HEK293T (cell line): ENCODE data around the gene PSAPL1.
A peak's percentile ranks its signal among the peaks of the same experiment; 100 is the strongest.

Experiments
- CTCF ChIA-PET: fragments of 350-600 bp; formaldehyde crosslinking; extraction: SDS; loops from one replicate; lab custom pipeline; 2021; ENCODE audit warnings: antibody characterized with exemption, inconsistent platforms; lab: Yijun Ruan, JAX
- POLR2A ChIA-PET: fragments of 350-600 bp; formaldehyde crosslinking; extraction: SDS; loops from one replicate; lab custom pipeline; 2020; ENCODE audit warnings: antibody characterized with exemption, inconsistent platforms; lab: Yijun Ruan, JAX
- DNase-seq: peaks from one replicate; pipeline ENCODE4 v3.0.0; 2012; ENCODE audit warnings: mixed read lengths; ENCODE audit errors: extremely low spot score
- ARNT ChIP-seq: fragments of 450-650 bp; IDR thresholded peaks from 2 replicates; pipeline ENCODE4 v1.6.1; 2017; ENCODE audit warnings: mild to moderate bottlenecking
- BHLHE40 ChIP-seq: fragments of 450-650 bp; IDR thresholded peaks from 2 replicates; pipeline ENCODE4 v1.6.1; 2016; ENCODE audit warnings: mild to moderate bottlenecking, moderate library complexity, borderline replicate concordance
- CTBP1 ChIP-seq: fragments of 450-650 bp; IDR thresholded peaks from 2 replicates; pipeline ENCODE4 v1.6.1; 2016; ENCODE audit warnings: borderline replicate concordance
- ELF4 ChIP-seq: fragments of 450-650 bp; IDR thresholded peaks from 2 replicates; pipeline ENCODE4 v1.6.1; 2017; ENCODE audit warnings: antibody characterized with exemption
- FOXA1 ChIP-seq: fragments of 450-650 bp; IDR thresholded peaks from 2 replicates; pipeline ENCODE4 v1.6.1; 2016; ENCODE audit warnings: mild to moderate bottlenecking
- FOXK2 ChIP-seq: fragments of 450-650 bp; IDR thresholded peaks from 2 replicates; pipeline ENCODE4 v1.6.1; 2016; ENCODE audit warnings: mild to moderate bottlenecking
- FOXM1 ChIP-seq: fragments of 450-650 bp; IDR thresholded peaks from 2 replicates; pipeline ENCODE4 v1.6.1; 2017; ENCODE audit warnings: mild to moderate bottlenecking, borderline replicate concordance
- HDGF ChIP-seq: fragments of 450-650 bp; IDR thresholded peaks from 2 replicates; pipeline ENCODE4 v1.6.1; 2017; ENCODE audit warnings: antibody characterized with exemption, borderline replicate concordance
- L3MBTL2 ChIP-seq: fragments of 450-650 bp; conservative IDR thresholded peaks from 2 replicates; pipeline ENCODE4 v1.6.1; 2016; ENCODE audit warnings: mild to moderate bottlenecking
- LEF1 ChIP-seq: fragments of 450-650 bp; IDR thresholded peaks from 2 replicates; pipeline ENCODE4 v1.6.1; 2017; ENCODE audit warnings: mild to moderate bottlenecking, borderline replicate concordance
- NFRKB ChIP-seq: fragments of 450-650 bp; IDR thresholded peaks from 2 replicates; pipeline ENCODE4 v1.6.1; 2016; ENCODE audit warnings: mild to moderate bottlenecking, moderate library complexity
- PKNOX1 ChIP-seq: fragments of 450-650 bp; IDR thresholded peaks from 2 replicates; pipeline ENCODE4 v1.6.1; 2016
- SP1 ChIP-seq: fragments of 450-650 bp; IDR thresholded peaks from 2 replicates; pipeline ENCODE4 v1.6.1; 2017
- SUZ12 ChIP-seq: fragments of 450-650 bp; IDR thresholded peaks from 2 replicates; pipeline ENCODE4 v1.6.1; 2016; ENCODE audit warnings: mild to moderate bottlenecking
- TARDBP ChIP-seq: fragments of 450-650 bp; IDR thresholded peaks from 2 replicates; pipeline ENCODE4 v1.6.1; 2016
- ZNF384 ChIP-seq: fragments of 450-650 bp; IDR thresholded peaks from 2 replicates; pipeline ENCODE4 v1.6.1; 2016

PSAPL1 gene

GRCh38 chr4:7434766-7435150, at the start of gene PSAPL1:
Gene PSAPL1 (minus strand): TSS chr4:7434930. CDS start chr4:7434879, 51 bp downstream.
- ChIA-PET CTCF (no interaction called here), POLR2A (no interaction called here)
- DNase-seq = peak; percentile 60
- no peak for TF ChIP-seq LEF1
- TF ChIP-seq L3MBTL2 = no peak
- TF ChIP-seq BHLHE40 = no peak
- no peak for TF ChIP-seq CTBP1
- no peak for TF ChIP-seq ZNF384
- TF ChIP-seq ARNT = no peak

- TF ChIP-seq NFRKB (no peak), FOXA1 (no peak), TARDBP (no peak)
- ChIA-PET POLR2A (no interaction called here), CTCF (no interaction called here)
- DNase-seq = no peak
These were observed 46.5 kb upstream of the PSAPL1 start for GRCh38 chr4:7481227-7481626.

- ChIA-PET POLR2A (no interaction called here), CTCF (no interaction called here)
- TF ChIP-seq CTBP1 = no peak
- TF ChIP-seq L3MBTL2 = no peak
- no peak for TF ChIP-seq SUZ12
- TF ChIP-seq BHLHE40 = no peak
- no peak for TF ChIP-seq TARDBP
- no peak for TF ChIP-seq FOXK2
- TF ChIP-seq ELF4 = no peak
- no peak for TF ChIP-seq LEF1
These were observed 45.7 kb upstream of the PSAPL1 start for GRCh38 chr4:7480423-7480822.

GRCh38 chr4:7478665-7479064, 43.9 kb upstream of the PSAPL1 start:
- TF ChIP-seq TARDBP = no peak
- TF ChIP-seq HDGF = no peak
- TF ChIP-seq BHLHE40 = no peak
- TF ChIP-seq PKNOX1 = no peak
- no peak for TF ChIP-seq ARNT
- TF ChIP-seq ELF4 = no peak
- no peak for TF ChIP-seq L3MBTL2
- no peak for DNase-seq
- ChIA-PET POLR2A (no interaction called here), CTCF (no interaction called here)

More at GRCh38 chr4:7480423-7480822, 45.7 kb upstream of the PSAPL1 start:
- DNase-seq = no peak

GRCh38 chr4:7477695-7478094, 43.0 kb upstream of the PSAPL1 start:
- ChIA-PET POLR2A (no interaction called here), CTCF (no interaction called here)
- TF ChIP-seq ARNT (no peak), BHLHE40 (no peak), HDGF (no peak), ELF4 (no peak), ZNF384 (no peak), CTBP1 (no peak), FOXM1 (no peak), NFRKB (no peak), TARDBP (no peak), SUZ12 (no peak)
- DNase-seq = no peak

DNA sequence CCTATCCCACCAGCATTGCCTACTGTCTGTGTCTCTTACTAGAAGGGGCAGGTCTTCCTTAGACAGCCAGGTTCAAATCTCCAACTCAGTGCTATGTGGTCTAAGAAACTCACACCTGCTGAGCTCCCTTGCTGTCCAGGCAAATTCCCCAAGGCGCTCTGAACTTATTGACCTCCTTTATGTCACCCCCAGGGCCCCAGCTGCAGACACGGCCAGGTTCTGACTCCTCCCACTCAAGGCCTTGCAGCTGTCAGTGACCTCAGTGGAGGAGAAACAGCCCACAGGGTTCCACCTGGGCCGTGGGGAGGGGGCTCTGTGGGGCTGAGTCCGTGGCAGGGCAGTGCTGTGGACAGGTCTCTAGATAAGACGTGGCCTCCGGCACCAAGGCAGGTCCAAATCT, 42.1 kb upstream of the PSAPL1 start:
- POLR2A ChIA-PET = no interaction called here
- no peak for DNase-seq
- TF ChIP-seq NFRKB = no peak
- TF ChIP-seq LEF1 = no peak
- TF ChIP-seq ZNF384 = no peak
- no peak for TF ChIP-seq HDGF
- no peak for TF ChIP-seq ARNT
- TF ChIP-seq FOXA1 = no peak
- no peak for TF ChIP-seq SUZ12
- TF ChIP-seq FOXK2 = no peak
- no peak for TF ChIP-seq FOXM1
- TF ChIP-seq L3MBTL2 = no peak
- TF ChIP-seq PKNOX1 = no peak
- no peak for TF ChIP-seq CTBP1
- no peak for TF ChIP-seq BHLHE40
- TF ChIP-seq TARDBP = no peak
- no peak for TF ChIP-seq SP1
- no peak for TF ChIP-seq ELF4
- CTCF ChIA-PET = no interaction called here

- no peak for DNase-seq
- CTCF ChIA-PET = no interaction called here
- POLR2A ChIA-PET = no interaction called here
- TF ChIP-seq CTBP1 (no peak), HDGF (no peak), ELF4 (no peak), FOXK2 (no peak), NFRKB (no peak), ARNT (no peak), SUZ12 (no peak), BHLHE40 (no peak), SP1 (no peak), FOXA1 (no peak)
These were observed 40.5 kb upstream of the PSAPL1 start for GRCh38 chr4:7475207-7475606.

DNA sequence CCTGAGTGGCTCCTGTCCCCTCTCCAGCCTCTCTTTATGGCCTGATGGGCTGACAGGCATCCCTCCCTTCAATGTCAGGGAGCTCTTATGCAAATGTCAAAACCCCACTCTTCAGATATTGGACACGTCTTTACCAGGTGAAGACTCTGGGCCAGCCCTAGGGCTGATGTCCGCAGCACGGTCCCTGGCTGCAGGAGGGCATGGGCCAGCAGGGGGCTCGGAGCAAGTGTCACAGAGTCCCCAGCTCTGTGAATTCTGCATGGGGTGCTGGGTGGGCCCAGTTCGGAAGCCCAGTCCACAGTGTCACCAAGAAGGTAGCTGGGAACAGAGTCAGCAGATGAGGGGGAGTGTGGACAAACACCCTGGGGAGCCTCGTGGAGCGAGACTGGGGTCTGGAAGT, 39.6 kb upstream of the PSAPL1 start:
- POLR2A ChIA-PET = no interaction called here
- CTCF ChIA-PET = no interaction called here
- TF ChIP-seq SUZ12 = no peak
- no peak for TF ChIP-seq SP1
- TF ChIP-seq ARNT = no peak
- no peak for TF ChIP-seq PKNOX1
- TF ChIP-seq CTBP1 = no peak
- no peak for TF ChIP-seq FOXA1
- no peak for DNase-seq
